ENCODE data around the gene E2F7. TPM values are rescaled to one million over a fixed set of nuclear protein-coding genes. Genes with fewer than 3 reads are reported as not detected.

The E2F7 gene
- total and polyA plus RNA-seq, 2 of the 13 experiments (the other 11 are each of a cell fraction or from before 2014, with no cell fraction given), result 1.7 to 7.3 TPM

- CTCF ChIA-PET (ENCODE audit: low intra/inter-chr PET ratio, low total read pairs), result no interaction called here
- BruUV-seq (replicated peaks), result no TSS peak
- Histone ChIP-seq H2AFZ (ENCODE audit: low read length) (no peak overlapping the region), H3K4me1 (ENCODE audit: insufficient read depth, low read length) (peaks cover 24% of the 10 kb centered on the region), H3K36me3 (replicated peaks in 1 of 2; ENCODE audit: control insufficient read depth in 1 of 2, insufficient read depth in 2 of 2, low read length in 2 of 2) (peaks cover 0 to 7% of the 10 kb centered on the region in 2 experiments; a peak in 1 of 5 replicates), H3K79me2 (ENCODE audit: insufficient read depth, low read length) (peaks cover 2% of the 10 kb centered on the region), H4K20me1 (ENCODE audit: insufficient read depth, low read length) (no peaks in the 10 kb centered on the region), H3K9me3 (ENCODE audit: low read length) (no peaks in the 10 kb centered on the region), H3K4me2 (ENCODE audit: low read depth, low read length) (peak overlapping the region; percentile 79), H3K4me3 (replicated peaks in 1 of 3; ENCODE audit: insufficient read depth in 1 of 3, low read depth in 2 of 3, low read length in 3 of 3) (peak overlapping the region; percentile 59 to 87 (median 82)), H3K27me3 (ENCODE audit: control insufficient read depth in 1 of 2, insufficient read depth in 2 of 2, low read length in 2 of 2) (no peaks in the 10 kb centered on the region), H3K27ac (ENCODE audit: extremely low read length, insufficient read depth, low read length) (peak overlapping the region; percentile 39), H3K9ac (ENCODE audit: insufficient read depth, low read depth, low read length) (peak overlapping the region; percentile 60)
- 5% methylated on average over 5 of the region's 24 CpGs for WGBS (ENCODE audit: low lambda C conversion rate)
- ATAC-seq, result peak; percentile 71
- FAIRE-seq, result no peak
- intact Hi-C loops (cut with micrococcal nuclease; ENCODE audit: unreplicated experiment), result loop anchor here (1.0 kb wide), 1 partner anchor 259 kb away; no protein-coding TSS in a partner anchor
- in situ Hi-C loops (cut with HindIII; ENCODE audit: extremely low pct_ligation_motif_present, low pct_unique_long_range_greater_than_20kb), result no loop called here
- DNase-seq (ENCODE audit: low spot score), result no peak
- POLR2A ChIA-PET, result no interaction called here
- TF ChIP-seq ZC3H13 (CRISPR knock-in tag; IDR thresholded peaks at IDR 0.05), result 0 out of 2 replicates have a peak, but pooled peaks have one; percentile 70
- no peak for TF ChIP-seq GLMP (CRISPR knock-in tag; IDR thresholded peaks at IDR 0.05; ENCODE audit: borderline replicate concordance)
- no peak for TF ChIP-seq HDAC6 (IDR thresholded peaks at IDR 0.05; ENCODE audit: low read depth, low read length)
- 0 out of 2 replicates have a peak, but pooled peaks have one; percentile 44 for TF ChIP-seq ARHGAP35 (CRISPR knock-in tag; IDR thresholded peaks at IDR 0.05; ENCODE audit: borderline replicate concordance)
- no peak for TF ChIP-seq DMTF1 (CRISPR knock-in tag; IDR thresholded peaks at IDR 0.05)
- TF ChIP-seq ZSCAN30 (CRISPR knock-in tag; IDR thresholded peaks at IDR 0.05), result no peak
- no peak for TF ChIP-seq ZNF781 (CRISPR knock-in tag; IDR thresholded peaks at IDR 0.05; ENCODE audit: borderline replicate concordance, not compliant biosample characterization)
- no peak for TF ChIP-seq ZNF790 (CRISPR knock-in tag; IDR thresholded peaks at IDR 0.05; ENCODE audit: borderline replicate concordance)
- TF ChIP-seq SALL2 (CRISPR knock-in tag; IDR thresholded peaks at IDR 0.05), result no peak
- TF ChIP-seq IRF1 (CRISPR knock-in tag; IDR thresholded peaks at IDR 0.05; ENCODE audit: low read depth), result no peak
- TF ChIP-seq ZNF30 (CRISPR knock-in tag; IDR thresholded peaks at IDR 0.05), result no peak
- TF ChIP-seq ZNF512 (CRISPR knock-in tag; IDR thresholded peaks at IDR 0.05), result no peak
- TF ChIP-seq ZNF138 (CRISPR knock-in tag; IDR thresholded peaks at IDR 0.05; ENCODE audit: low read depth), result no peak
- TF ChIP-seq NR0B2 (CRISPR knock-in tag; IDR thresholded peaks at IDR 0.05), result peak; percentile 50; the same call in 1 of the 2 replicates
- TF ChIP-seq RXRB (CRISPR knock-in tag; IDR thresholded peaks at IDR 0.05; ENCODE audit: borderline replicate concordance), result no peak
- no peak for TF ChIP-seq MAFF (IDR thresholded peaks at IDR 0.05; ENCODE audit: low read depth, low read length)
- TF ChIP-seq ZNF562 (CRISPR knock-in tag; IDR thresholded peaks at IDR 0.05; ENCODE audit: borderline replicate concordance), result 0 out of 2 replicates have a peak, but pooled peaks have one; percentile 14
- TF ChIP-seq ZNF614 (CRISPR knock-in tag; IDR thresholded peaks at IDR 0.05; ENCODE audit: borderline replicate concordance), result no peak
Observed at GRCh38 chr12:77064896-77065360, 441 bp downstream of the E2F7 start.
